HG03460 (cell line): ENCODE results near the gene TMEM128.
A peak's percentile ranks its signal among the peaks of the same experiment; 100 is the strongest.
"Not testable (repeated sequence)": the region's sequence is repeated elsewhere in the genome, so short reads cannot be mapped to it uniquely, and the experiment has no call there.

Experiments
- ATAC-seq: cut with Tn5 transposase; IDR thresholded peaks from one replicate; pipeline ENCODE4 v1.9.1; 2021; ENCODE audit not compliant: unreplicated experiment

The TMEM128 gene

GRCh38 chr4:4256799-4257198 lies 8.8 kb upstream of the TMEM128 start:
- ATAC-seq = no peak

- no peak for ATAC-seq
These were observed 6.6 kb upstream of the TMEM128 start for GRCh38 chr4:4254666-4255065.

GRCh38 chr4:4254199-4254598 lies 6.2 kb upstream of the TMEM128 start:
- ATAC-seq = no peak

- no peak for ATAC-seq
These were observed 1.8 kb upstream of the TMEM128 start for GRCh38 chr4:4249866-4250265.

- not testable (repeated sequence) for ATAC-seq
These were observed 1.3 kb upstream of the TMEM128 start for GRCh38 chr4:4249342-4249741.

GRCh38 chr4:4248885-4249203 lies 821 bp upstream of the TMEM128 start:
- ATAC-seq = no peak

GRCh38 chr4:4247696-4248028 lies 361 bp downstream of the TMEM128 start:
- ATAC-seq = peak; percentile 7

- ATAC-seq = no peak
These were observed 2.9 kb downstream of the TMEM128 start for GRCh38 chr4:4245172-4245571.

- ATAC-seq = not testable (repeated sequence)
These were observed 8.5 kb downstream of the TMEM128 start for GRCh38 chr4:4239551-4239950.

GRCh38 chr4:4233610-4234009 lies 14.4 kb downstream of the TMEM128 start:
- ATAC-seq = no peak

- no peak for ATAC-seq
These were observed 19.7 kb downstream of the TMEM128 start for GRCh38 chr4:4228356-4228668.

- no peak for ATAC-seq
These were observed 20.3 kb downstream of the TMEM128 start for GRCh38 chr4:4227510-4228355.

- ATAC-seq = no peak
These were observed 21.2 kb downstream of the TMEM128 start, which contains the start of gene OTOP1 for GRCh38 chr4:4226606-4227438. OTOP1 (minus strand) TSS chr4:4226929; CDS start chr4:4226864, 65 bp downstream.

GRCh38 chr4:4225915-4226605 lies 22.0 kb downstream of the TMEM128 start:
- ATAC-seq = no peak

GRCh38 chr4:4217113-4217512 lies 30.9 kb downstream of the TMEM128 start:
- ATAC-seq = no peak

GRCh38 chr4:4216648-4217047 lies 31.4 kb downstream of the TMEM128 start:
- no peak for ATAC-seq

GRCh38 chr4:4213674-4214073 lies 34.3 kb downstream of the TMEM128 start:
- ATAC-seq = not testable (repeated sequence)

- ATAC-seq = no peak
These were observed 41.8 kb downstream of the TMEM128 start for GRCh38 chr4:4206204-4206603.

GRCh38 chr4:4204401-4204745 lies 43.6 kb downstream of the TMEM128 start:
- ATAC-seq = no peak

GRCh38 chr4:4203688-4204400 lies 44.2 kb downstream of the TMEM128 start:
- no peak for ATAC-seq

- ATAC-seq = no peak
These were observed 45.5 kb downstream of the TMEM128 start for GRCh38 chr4:4202510-4202909.
